Ascending aorta (tissue), 2 donors: Measurements from ENCODE around the gene ADAMTSL2. TPM values are rescaled to one million over a fixed set of nuclear protein-coding genes. Genes with fewer than 3 reads are reported as not detected.

Experiments used
- DNase-seq, 2 donors: peaks; one replicate each; pipeline ENCODE4 v3.0.0-alpha.2; 2019; ENCODE audit warnings: low spot score in 2 of 2
- H3K27ac ChIP-seq, 2 donors: fragments of 200-600 bp; sonication (generic); one replicate each; pipeline ENCODE4 v1.5.1; 2016 to 2017; ENCODE audit warnings: mild to moderate bottlenecking in 1 of 2
- H3K27me3 ChIP-seq: fragments of 200-600 bp; sonication (generic); one replicate; pipeline ENCODE4 v1.5.1; 2017
- H3K36me3 ChIP-seq, 2 donors: fragments of 200-600 bp; sonication (generic); one replicate each; pipeline ENCODE4 v1.5.1; 2016
- H3K4me1 ChIP-seq, 2 donors: fragments of 200-600 bp; sonication (generic); one replicate each; pipeline ENCODE4 v1.5.1; 2016 to 2017; ENCODE audit warnings: mild to moderate bottlenecking in 1 of 2
- H3K4me3 ChIP-seq, 2 donors: fragments of 200-600 bp; sonication (generic); one replicate each; pipeline ENCODE4 v1.5.1; 2016 to 2017; ENCODE audit warnings: mild to moderate bottlenecking in 1 of 2
- H3K9me3 ChIP-seq, 2 donors: fragments of 200-600 bp; sonication (generic); one replicate each; pipeline ENCODE4 v1.5.1; 2016
- intact Hi-C: fragments of 100-400 bp; cut with DNase I; formaldehyde crosslinking; loops from one replicate; pipeline ENCODE4 v1.15.1; 2023
- total RNA-seq: library from RNA; depleted of rRNA; stranded (reverse); fragments of >200 nt; gene quantifications from one replicate; pipeline ENCODE4 v1.1.0, GENCODE V29; 2016
- TF ChIP-seq, protein P1 (sequence below), 3 experiments: fragments of 200-600 bp in 2 of 3; fragments of 450-650 bp in 1 of 3; sonication (generic) in 2 of 3; IDR thresholded peaks; one replicate each; pipeline ENCODE4 v1.5.1; 2016 to 2019; ENCODE audit warnings: antibody characterized with exemption in 3 of 3, mild to moderate bottlenecking in 1 of 3, moderate library complexity in 1 of 3

ADAMTSL2 gene
- total RNA-seq, 1 donor from 2014 or later, result 3.4 TPM

DNA sequence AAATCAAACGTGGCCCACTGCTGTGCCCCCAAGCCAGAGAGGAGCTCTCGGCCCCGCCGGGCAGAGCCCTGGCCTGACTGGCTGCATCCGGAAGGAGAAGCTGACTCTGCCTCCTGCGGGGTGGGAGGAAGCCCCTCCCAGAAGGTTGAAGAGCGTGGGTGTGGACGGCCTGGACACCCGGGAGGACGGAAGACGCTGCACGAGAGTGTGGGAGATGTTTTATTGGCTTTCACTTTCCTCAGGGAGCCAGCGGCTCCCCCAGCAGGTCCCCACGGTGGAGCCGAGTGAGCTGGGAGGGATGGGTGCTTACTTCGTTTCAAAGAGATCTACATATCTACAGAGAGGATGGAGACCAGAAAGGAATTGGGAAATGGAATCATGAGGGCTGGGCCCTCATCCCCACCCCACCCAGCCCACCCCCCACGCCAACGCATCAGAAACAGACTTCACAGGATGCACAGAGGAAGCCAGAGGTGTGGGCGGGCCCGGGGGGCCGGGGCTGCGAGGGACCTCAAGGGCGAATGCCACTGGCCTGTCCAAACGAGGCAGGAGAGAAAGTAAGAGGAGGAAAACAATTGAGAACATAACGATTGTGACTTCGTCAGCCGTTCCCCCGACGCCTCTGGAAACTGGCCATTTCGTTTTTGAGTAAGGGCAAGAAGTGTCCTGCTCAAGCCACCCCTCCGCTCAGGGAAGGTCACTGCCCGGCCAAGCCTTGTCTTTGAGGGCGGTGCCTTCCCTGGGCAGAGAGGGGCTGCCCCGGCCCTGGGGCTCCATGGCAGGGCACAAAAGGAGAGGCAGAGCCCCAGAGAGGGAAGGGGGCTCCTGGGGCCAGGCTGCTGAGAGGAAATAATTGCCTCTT is 42.6 kb downstream of the ADAMTSL2 start:
- intact Hi-C loops, result no loop called here
- no peak for DNase-seq
- TF ChIP-seq, protein P1, sequence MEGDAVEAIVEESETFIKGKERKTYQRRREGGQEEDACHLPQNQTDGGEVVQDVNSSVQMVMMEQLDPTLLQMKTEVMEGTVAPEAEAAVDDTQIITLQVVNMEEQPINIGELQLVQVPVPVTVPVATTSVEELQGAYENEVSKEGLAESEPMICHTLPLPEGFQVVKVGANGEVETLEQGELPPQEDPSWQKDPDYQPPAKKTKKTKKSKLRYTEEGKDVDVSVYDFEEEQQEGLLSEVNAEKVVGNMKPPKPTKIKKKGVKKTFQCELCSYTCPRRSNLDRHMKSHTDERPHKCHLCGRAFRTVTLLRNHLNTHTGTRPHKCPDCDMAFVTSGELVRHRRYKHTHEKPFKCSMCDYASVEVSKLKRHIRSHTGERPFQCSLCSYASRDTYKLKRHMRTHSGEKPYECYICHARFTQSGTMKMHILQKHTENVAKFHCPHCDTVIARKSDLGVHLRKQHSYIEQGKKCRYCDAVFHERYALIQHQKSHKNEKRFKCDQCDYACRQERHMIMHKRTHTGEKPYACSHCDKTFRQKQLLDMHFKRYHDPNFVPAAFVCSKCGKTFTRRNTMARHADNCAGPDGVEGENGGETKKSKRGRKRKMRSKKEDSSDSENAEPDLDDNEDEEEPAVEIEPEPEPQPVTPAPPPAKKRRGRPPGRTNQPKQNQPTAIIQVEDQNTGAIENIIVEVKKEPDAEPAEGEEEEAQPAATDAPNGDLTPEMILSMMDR (IDR thresholded peaks at IDR 0.05), result no peak
- H3K27ac ChIP-seq, result no peak overlapping the region
- no peaks in the 10 kb centered on the region for H3K36me3 ChIP-seq
- peaks cover 9 to 14% of the 10 kb centered on the region in 2 donors for H3K4me1 ChIP-seq
- no peak overlapping the region for H3K4me3 ChIP-seq
- H3K27me3 ChIP-seq, result no peaks in the 10 kb centered on the region
- no peaks in the 10 kb centered on the region for H3K9me3 ChIP-seq

DNA sequence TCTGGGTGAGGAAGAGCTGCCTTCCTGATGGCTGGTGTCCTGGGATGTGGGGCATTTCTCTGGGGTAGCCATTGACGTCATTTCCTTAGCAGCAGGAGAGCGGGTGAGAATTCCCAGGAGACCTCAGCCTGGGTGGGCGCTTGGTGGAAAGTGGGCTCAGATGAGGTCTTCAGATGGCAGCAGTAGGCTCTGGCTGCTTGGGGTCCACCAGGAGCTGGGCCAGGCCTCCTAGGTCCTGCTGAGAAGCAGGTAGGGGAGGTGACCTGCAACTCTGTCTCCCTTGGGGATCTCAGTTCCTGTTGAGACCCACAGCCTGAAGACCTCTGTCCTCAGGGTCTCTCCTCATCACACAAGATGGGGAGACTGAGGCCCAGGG is 43.2 kb downstream of the ADAMTSL2 start:
- intact Hi-C loops, result no loop called here
- no peak overlapping the region for H3K27ac ChIP-seq

DNA sequence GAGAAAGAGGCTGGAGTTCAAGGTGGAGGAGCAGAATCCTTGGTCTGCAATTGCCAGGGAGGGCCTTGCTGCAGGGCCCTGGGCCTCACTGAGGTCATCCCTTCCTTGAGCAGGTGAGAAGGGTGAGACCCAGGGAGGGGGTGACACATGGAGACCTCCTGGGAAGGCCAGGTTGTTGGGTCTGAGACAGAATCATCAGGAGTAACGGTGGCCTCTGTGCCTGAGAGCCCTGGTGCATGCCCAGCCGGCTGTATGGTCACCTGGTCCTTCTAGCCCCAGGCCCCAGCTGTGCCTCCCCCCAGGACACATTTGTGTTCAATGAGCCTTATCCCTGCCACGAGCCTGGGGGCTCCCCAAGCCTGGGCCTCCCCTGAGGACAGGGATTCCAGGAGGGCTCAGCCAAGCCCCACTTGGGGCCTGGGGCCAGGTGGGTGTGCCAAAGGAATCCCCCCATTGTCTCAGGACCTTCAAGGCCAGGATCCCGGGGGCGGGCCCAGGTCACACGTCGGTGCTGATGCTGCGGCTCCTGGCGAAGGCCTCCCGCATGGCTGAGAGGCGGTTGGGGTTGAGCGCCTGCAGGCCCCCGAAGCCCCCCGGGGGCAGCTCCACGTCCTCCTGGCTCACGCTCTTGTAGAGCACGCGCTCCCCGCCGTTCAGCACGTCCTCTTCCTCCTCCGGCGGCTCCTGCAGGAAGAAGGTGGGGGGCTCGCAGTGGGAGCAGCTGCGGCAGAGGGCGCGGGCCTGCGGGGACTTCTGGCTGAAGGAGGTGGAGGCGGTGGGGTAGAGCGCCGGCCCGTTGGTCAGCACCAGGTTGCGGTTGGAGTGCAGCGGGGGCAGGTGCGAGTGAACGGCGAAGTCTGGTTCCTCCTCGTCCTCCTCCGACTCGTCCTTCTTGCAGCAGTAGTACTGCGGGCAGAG is 44.3 kb downstream of the ADAMTSL2 start:
- DNase-seq, result no peak
- no peaks in the 10 kb centered on the region for H3K27me3 ChIP-seq
- no peaks in the 10 kb centered on the region for H3K4me1 ChIP-seq
- TF ChIP-seq, protein P1 (IDR thresholded peaks at IDR 0.05), result no peak
- intact Hi-C loops, result no loop called here
- H3K9me3 ChIP-seq, result no peaks in the 10 kb centered on the region
- H3K4me3 ChIP-seq, result no peak overlapping the region
- no peak overlapping the region for H3K27ac ChIP-seq
- H3K36me3 ChIP-seq, result no peaks in the 10 kb centered on the region

More for the DNA sequence above, 43.2 kb downstream of the ADAMTSL2 start:
- Histone ChIP-seq H3K27me3 (no peaks in the 10 kb centered on the region), H3K36me3 (no peaks in the 10 kb centered on the region), H3K4me1 (peaks cover 3 to 9% of the 10 kb centered on the region in 2 donors), H3K9me3 (no peaks in the 10 kb centered on the region), H3K4me3 (no peak overlapping the region)
- no peak for DNase-seq
- TF ChIP-seq, protein P1 (IDR thresholded peaks at IDR 0.05), result no peak

DNA sequence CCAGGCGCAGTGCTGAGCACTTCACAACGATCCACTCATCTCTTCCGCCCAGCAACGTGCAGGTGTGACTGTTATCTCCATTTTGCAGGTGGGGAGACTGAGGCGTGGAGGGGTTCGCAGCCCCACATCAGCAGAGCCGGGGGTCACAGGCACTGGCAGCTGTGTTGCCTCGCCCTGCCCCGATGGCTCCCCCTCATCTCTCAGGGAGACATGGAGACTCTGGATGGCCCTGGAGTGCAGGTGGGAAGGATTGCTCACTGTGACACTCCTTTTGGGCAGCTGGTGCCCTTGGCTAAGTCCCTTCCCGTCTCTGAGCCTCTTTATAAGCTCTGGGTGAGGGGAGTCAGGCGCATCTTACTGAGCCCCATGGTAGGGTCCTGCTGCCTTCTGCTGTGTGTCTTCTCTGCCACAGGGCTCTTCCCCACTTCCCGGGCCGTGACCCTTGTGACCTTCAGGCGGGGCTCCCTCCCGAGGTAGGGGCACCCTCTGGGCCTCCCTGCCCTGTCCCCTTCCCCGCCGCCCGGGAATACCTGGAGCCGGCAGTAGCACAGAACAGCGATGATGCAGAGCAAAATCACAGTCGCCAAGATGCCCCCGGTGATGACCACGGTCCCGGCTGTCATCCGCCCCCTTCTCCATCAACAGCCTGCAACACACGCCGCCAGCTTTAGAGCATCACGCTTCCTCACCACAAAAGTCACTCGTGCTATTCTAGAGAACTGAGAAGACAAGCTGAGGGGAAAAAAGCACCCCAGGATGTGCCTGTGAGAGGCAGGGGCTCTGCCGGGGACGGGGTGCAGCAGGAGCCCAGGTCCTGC is 45.3 kb downstream of the ADAMTSL2 start:
- H3K36me3 ChIP-seq, result no peaks in the 10 kb centered on the region
- no peak for DNase-seq
- TF ChIP-seq, protein P1 (IDR thresholded peaks at IDR 0.05), result no peak
- no peaks in the 10 kb centered on the region for H3K27me3 ChIP-seq
- H3K4me3 ChIP-seq, result no peak overlapping the region
- no peaks in the 10 kb centered on the region for H3K9me3 ChIP-seq
- H3K27ac ChIP-seq, result no peak overlapping the region
- H3K4me1 ChIP-seq, result peaks cover under 1 to 6% of the 10 kb centered on the region in 2 donors
- intact Hi-C loops, result no loop called here

DNA sequence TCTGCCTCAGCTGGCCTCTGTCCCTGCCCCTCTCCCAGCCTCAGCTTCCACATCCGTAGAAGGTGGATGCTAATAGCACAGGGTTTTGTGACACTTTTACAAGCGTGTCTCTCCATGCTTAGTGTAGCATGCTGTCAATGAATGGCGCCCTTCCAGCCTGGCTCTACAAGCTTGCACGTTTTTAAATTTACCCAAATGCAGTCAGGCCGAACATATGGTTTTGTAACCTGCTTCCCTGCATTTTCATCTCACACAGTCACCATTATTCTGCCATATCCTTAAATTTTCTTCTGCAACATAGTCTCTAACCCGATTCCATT is 45.9 kb downstream of the ADAMTSL2 start:
- Histone ChIP-seq H3K27ac (no peak overlapping the region), H3K4me1 (peaks cover 3 to 8% of the 10 kb centered on the region in 2 donors)

More for the DNA sequence above, 45.9 kb downstream of the ADAMTSL2 start:
- Histone ChIP-seq H3K4me3 (no peak overlapping the region), H3K36me3 (no peaks in the 10 kb centered on the region), H3K27me3 (no peaks in the 10 kb centered on the region), H3K9me3 (no peaks in the 10 kb centered on the region)
- no peak for DNase-seq
- intact Hi-C loops, result no loop called here
- TF ChIP-seq, protein P1 (IDR thresholded peaks at IDR 0.05), result no peak
